Activated naive CD8-positive, alpha-beta T cell treated with anti-CD3 and anti-CD28 coated beads for 36 hours (primary cell): ENCODE measurements around the gene CTU2. TPM values are rescaled to one million over a fixed set of nuclear protein-coding genes. Genes with fewer than 3 reads are reported as not detected.
A peak's percentile ranks its signal among the peaks of the same experiment; 100 is the strongest.

ENCODE experiments used
- DNase-seq: peaks from one replicate; pipeline ENCODE4 v3.0.0; 2021
- H3K27ac Mint-ChIP-seq: one replicate; pipeline ENCODE4 v1.8.0; 2022; ENCODE audit warnings: mild to moderate bottlenecking, moderate library complexity, mixed read lengths
- H3K27me3 Mint-ChIP-seq: one replicate; pipeline ENCODE4 v1.8.0; 2022; ENCODE audit warnings: mild to moderate bottlenecking, mixed read lengths
- H3K36me3 Mint-ChIP-seq: one replicate; pipeline ENCODE4 v1.8.0; 2021; ENCODE audit warnings: mild to moderate bottlenecking, mixed read lengths
- H3K4me1 Mint-ChIP-seq: one replicate; pipeline ENCODE4 v1.8.0; 2021; ENCODE audit warnings: mixed read lengths
- H3K4me3 Mint-ChIP-seq: one replicate; pipeline ENCODE4 v1.8.0; 2022; ENCODE audit warnings: mild to moderate bottlenecking, moderate library complexity, mixed read lengths
- H3K9me3 Mint-ChIP-seq: one replicate; pipeline ENCODE4 v1.8.0; 2022; ENCODE audit warnings: mixed read lengths
- total RNA-seq, 2 experiments: library from RNA; stranded (reverse); gene quantifications; one replicate each; pipeline ENCODE4 v1.2.3, GENCODE V29; 2021

CTU2 gene
- total RNA-seq, 2 experiments from 2014 or later = 59.7 to 62.7 TPM

- Mint-ChIP-seq H3K36me3 (peaks cover 1% of the 10 kb centered on the region), H3K27me3 (no peaks in the 10 kb centered on the region), H3K4me3 (no peak overlapping the region)
Measured at GRCh38 chr16:88744577-88745521, 38.5 kb downstream of the CTU2 start.

GRCh38 chr16:88746506-88746905, 40.2 kb downstream of the CTU2 start:
- H3K4me1 Mint-ChIP-seq = peaks cover 14% of the 10 kb centered on the region
- peak overlapping the region; percentile 16 for H3K27ac Mint-ChIP-seq
- no peaks in the 10 kb centered on the region for H3K36me3 Mint-ChIP-seq
- no peaks in the 10 kb centered on the region for H3K9me3 Mint-ChIP-seq
- no peaks in the 10 kb centered on the region for H3K27me3 Mint-ChIP-seq
- no peak for DNase-seq
- no peak overlapping the region for H3K4me3 Mint-ChIP-seq

More at GRCh38 chr16:88744577-88745521, 38.5 kb downstream of the CTU2 start:
- H3K9me3 Mint-ChIP-seq = no peaks in the 10 kb centered on the region
- no peak for DNase-seq
- H3K4me1 Mint-ChIP-seq = peaks cover 14% of the 10 kb centered on the region
- H3K27ac Mint-ChIP-seq = no peak overlapping the region

GRCh38 chr16:88747588-88748301, 41.4 kb downstream of the CTU2 start:
- Mint-ChIP-seq H3K36me3 (no peaks in the 10 kb centered on the region), H3K9me3 (no peaks in the 10 kb centered on the region), H3K27me3 (no peaks in the 10 kb centered on the region), H3K4me3 (no peak overlapping the region), H3K27ac (no peak overlapping the region), H3K4me1 (peaks cover 14% of the 10 kb centered on the region)
- DNase-seq = peak; percentile 58

- no peak overlapping the region for H3K4me3 Mint-ChIP-seq
- no peak overlapping the region for H3K27ac Mint-ChIP-seq
Measured at GRCh38 chr16:88748364-88748763, 42.1 kb downstream of the CTU2 start.

GRCh38 chr16:88749358-88749757, 43.1 kb downstream of the CTU2 start:
- no peaks in the 10 kb centered on the region for H3K9me3 Mint-ChIP-seq
- peaks cover 9% of the 10 kb centered on the region for H3K4me1 Mint-ChIP-seq
- no peaks in the 10 kb centered on the region for H3K36me3 Mint-ChIP-seq
- DNase-seq = no peak
- no peaks in the 10 kb centered on the region for H3K27me3 Mint-ChIP-seq
- H3K4me3 Mint-ChIP-seq = no peak overlapping the region
- H3K27ac Mint-ChIP-seq = no peak overlapping the region

More at GRCh38 chr16:88748364-88748763, 42.1 kb downstream of the CTU2 start:
- no peaks in the 10 kb centered on the region for H3K27me3 Mint-ChIP-seq
- DNase-seq = no peak
- no peaks in the 10 kb centered on the region for H3K9me3 Mint-ChIP-seq
- H3K4me1 Mint-ChIP-seq = peaks cover 14% of the 10 kb centered on the region
- H3K36me3 Mint-ChIP-seq = no peaks in the 10 kb centered on the region

GRCh38 chr16:88750854-88751253, 44.6 kb downstream of the CTU2 start:
- Mint-ChIP-seq H3K4me1 (peaks cover 3% of the 10 kb centered on the region), H3K36me3 (no peaks in the 10 kb centered on the region), H3K27me3 (no peaks in the 10 kb centered on the region), H3K9me3 (no peaks in the 10 kb centered on the region), H3K4me3 (no peak overlapping the region), H3K27ac (no peak overlapping the region)
- no peak for DNase-seq

- Mint-ChIP-seq H3K9me3 (no peaks in the 10 kb centered on the region), H3K36me3 (no peaks in the 10 kb centered on the region), H3K4me3 (no peak overlapping the region), H3K27me3 (no peaks in the 10 kb centered on the region), H3K4me1 (no peaks in the 10 kb centered on the region), H3K27ac (no peak overlapping the region)
- no peak for DNase-seq
Measured at GRCh38 chr16:88752386-88753002, 46.2 kb downstream of the CTU2 start.

GRCh38 chr16:88753191-88753590, 46.9 kb downstream of the CTU2 start:
- DNase-seq = no peak
- Mint-ChIP-seq H3K27me3 (no peaks in the 10 kb centered on the region), H3K27ac (no peak overlapping the region), H3K4me3 (no peak overlapping the region), H3K4me1 (no peaks in the 10 kb centered on the region), H3K36me3 (no peaks in the 10 kb centered on the region), H3K9me3 (no peaks in the 10 kb centered on the region)

GRCh38 chr16:88753602-88754001, 47.3 kb downstream of the CTU2 start:
- Mint-ChIP-seq H3K9me3 (no peaks in the 10 kb centered on the region), H3K36me3 (peaks cover 1% of the 10 kb centered on the region), H3K27me3 (no peaks in the 10 kb centered on the region), H3K4me1 (no peaks in the 10 kb centered on the region), H3K4me3 (no peak overlapping the region), H3K27ac (no peak overlapping the region)
- no peak for DNase-seq

- no peak for DNase-seq
- Mint-ChIP-seq H3K27me3 (no peaks in the 10 kb centered on the region), H3K36me3 (peaks cover 4% of the 10 kb centered on the region), H3K4me3 (no peak overlapping the region), H3K9me3 (no peaks in the 10 kb centered on the region), H3K27ac (no peak overlapping the region), H3K4me1 (no peaks in the 10 kb centered on the region)
Measured at GRCh38 chr16:88754109-88754911, 48.0 kb downstream of the CTU2 start.

GRCh38 chr16:88754912-88755744, 48.8 kb downstream of the CTU2 start:
- H3K27me3 Mint-ChIP-seq = no peaks in the 10 kb centered on the region
- no peak for DNase-seq
- H3K4me1 Mint-ChIP-seq = no peaks in the 10 kb centered on the region
- H3K4me3 Mint-ChIP-seq = no peak overlapping the region
- no peaks in the 10 kb centered on the region for H3K9me3 Mint-ChIP-seq
- no peak overlapping the region for H3K27ac Mint-ChIP-seq
- H3K36me3 Mint-ChIP-seq = peaks cover 4% of the 10 kb centered on the region

GRCh38 chr16:88755745-88756443, 49.6 kb downstream of the CTU2 start:
- Mint-ChIP-seq H3K4me3 (no peak overlapping the region), H3K36me3 (peaks cover 4% of the 10 kb centered on the region), H3K27ac (no peak overlapping the region), H3K9me3 (no peaks in the 10 kb centered on the region), H3K27me3 (no peaks in the 10 kb centered on the region), H3K4me1 (no peaks in the 10 kb centered on the region)
- no peak for DNase-seq

GRCh38 chr16:88758227-88758943, 52.1 kb downstream of the CTU2 start:
- no peak overlapping the region for H3K27ac Mint-ChIP-seq
- no peaks in the 10 kb centered on the region for H3K27me3 Mint-ChIP-seq
- no peak for DNase-seq
- H3K4me1 Mint-ChIP-seq = no peaks in the 10 kb centered on the region
- peaks cover 4% of the 10 kb centered on the region for H3K36me3 Mint-ChIP-seq
- H3K9me3 Mint-ChIP-seq = no peaks in the 10 kb centered on the region
- no peak overlapping the region for H3K4me3 Mint-ChIP-seq
